DMS79 treated with DMSO at 0.1 percent for 48 hours (cell line): ENCODE results near the gene CACUL1.
A peak's percentile ranks its signal among the peaks of the same experiment; 100 is the strongest.
"Not testable (repeated sequence)": the region's sequence is repeated elsewhere in the genome, so short reads cannot be mapped to it uniquely, and the experiment has no call there.

ENCODE experiments used
- DNase-seq: peaks from one replicate; lab custom pipeline; 2025; lab: John Stamatoyannopoulos, UW

Gene CACUL1

GRCh38 chr10:118754556-118755423 is at the start of gene CACUL1:
Gene CACUL1 (minus strand): TSS chr10:118754970. CDS start chr10:118754762, 208 bp downstream.
- peak; percentile 88 for DNase-seq

GRCh38 chr10:118804262-118804773 is 49.5 kb upstream of the CACUL1 start:
- DNase-seq, result no peak

GRCh38 chr10:118802126-118802793 is 47.5 kb upstream of the CACUL1 start:
- DNase-seq, result no peak

GRCh38 chr10:118800920-118801319 is 46.1 kb upstream of the CACUL1 start:
- no peak for DNase-seq

GRCh38 chr10:118799777-118800176 is 45.0 kb upstream of the CACUL1 start:
- no peak for DNase-seq

- DNase-seq, result no peak
Observed at GRCh38 chr10:118798231-118798662, 43.5 kb upstream of the CACUL1 start.

GRCh38 chr10:118794971-118795370 is 40.2 kb upstream of the CACUL1 start:
- not testable (repeated sequence) for DNase-seq

- DNase-seq, result no peak
Observed at GRCh38 chr10:118793545-118793944, 38.8 kb upstream of the CACUL1 start.

GRCh38 chr10:118792526-118792925 is 37.8 kb upstream of the CACUL1 start:
- DNase-seq, result no peak

- DNase-seq, result no peak
Observed at GRCh38 chr10:118790058-118790457, 35.3 kb upstream of the CACUL1 start.

- no peak for DNase-seq
Observed at GRCh38 chr10:118785551-118785950, 30.8 kb upstream of the CACUL1 start.

GRCh38 chr10:118783776-118784545 is 29.2 kb upstream of the CACUL1 start:
- no peak for DNase-seq

- DNase-seq, result not testable (repeated sequence)
Observed at GRCh38 chr10:118782916-118783465, 28.2 kb upstream of the CACUL1 start.

- DNase-seq, result no peak
Observed at GRCh38 chr10:118781541-118781940, 26.8 kb upstream of the CACUL1 start.

- no peak for DNase-seq
Observed at GRCh38 chr10:118778727-118779126, 24.0 kb upstream of the CACUL1 start.

- no peak for DNase-seq
Observed at GRCh38 chr10:118776960-118777359, 22.2 kb upstream of the CACUL1 start.

- no peak for DNase-seq
Observed at GRCh38 chr10:118776033-118776432, 21.3 kb upstream of the CACUL1 start.

GRCh38 chr10:118775478-118775877 is 20.7 kb upstream of the CACUL1 start:
- DNase-seq, result no peak

GRCh38 chr10:118773041-118773440 is 18.3 kb upstream of the CACUL1 start:
- DNase-seq, result no peak

GRCh38 chr10:118771976-118772375 is 17.2 kb upstream of the CACUL1 start:
- peak; percentile 1 for DNase-seq

GRCh38 chr10:118769898-118770600 is 15.3 kb upstream of the CACUL1 start:
- no peak for DNase-seq
